HepG2 (cell line): ENCODE measurements around the gene ZSCAN31. TPM values are rescaled to one million over a fixed set of nuclear protein-coding genes. Genes with fewer than 3 reads are reported as not detected.

Experiments used
- AGO2 ChIP-seq: fragments of 200-400 bp; formaldehyde crosslinking; optimal IDR thresholded peaks from 2 replicates; pipeline ENCODE3; 2017; ENCODE audit warnings: mild to moderate bottlenecking, low read depth, low read length, moderate library complexity
- ARID3A ChIP-seq: IDR thresholded peaks from 2 replicates; pipeline ENCODE4 v1.6.1; 2012; ENCODE audit warnings: low read depth, low read length, improper control_type of control experiment
- ASH2L ChIP-seq: fragments of 300-600, 200-600 bp; sonication (generic); IDR thresholded peaks from 2 replicates; pipeline ENCODE4 v1.7.0; 2017; ENCODE audit warnings: low read depth, mild to moderate bottlenecking, moderate library complexity, mixed read lengths, low read length; ENCODE audit not compliant: insufficient read length
- BRF2 ChIP-seq: sonication (generic); formaldehyde crosslinking; IDR thresholded peaks from 2 replicates; pipeline ENCODE4 v1.8.1; 2022; ENCODE audit warnings: mild to moderate bottlenecking, missing genetic modification reagents
- HNRNPK ChIP-seq: fragments of 200-400 bp; formaldehyde crosslinking; IDR thresholded peaks from 2 replicates; pipeline ENCODE4 v1.6.1; 2018; ENCODE audit warnings: low read length, low read depth, moderate library complexity, mild to moderate bottlenecking; ENCODE audit not compliant: poor library complexity, severe bottlenecking
- MED1 ChIP-seq: sonication (generic); formaldehyde crosslinking; IDR thresholded peaks from 2 replicates; pipeline ENCODE4 v1.4.0; 2020; ENCODE audit warnings: missing genetic modification reagents
- MED8 ChIP-seq: sonication (generic); formaldehyde crosslinking; IDR thresholded peaks from 2 replicates; pipeline ENCODE4 v1.8.1; 2023; ENCODE audit warnings: mild to moderate bottlenecking, missing genetic modification reagents; ENCODE audit not compliant: insufficient replicate concordance
- MIER2 ChIP-seq: IDR thresholded peaks from 2 replicates; pipeline ENCODE4 v1.6.1; 2016; ENCODE audit warnings: missing biosample characterization, missing genetic modification reagents
- SRF ChIP-seq: IDR thresholded peaks from 2 replicates; pipeline ENCODE4 v1.6.1; 2011; ENCODE audit warnings: mild to moderate bottlenecking, low read depth, low read length, moderate library complexity
- TOPORS ChIP-seq: sonication (generic); formaldehyde crosslinking; IDR thresholded peaks from 2 replicates; pipeline ENCODE4 v1.8.0; 2023; ENCODE audit warnings: mild to moderate bottlenecking, missing genetic modification reagents
- ZHX1 ChIP-seq: sonication (generic); formaldehyde crosslinking; IDR thresholded peaks from 2 replicates; pipeline ENCODE4 v1.8.1; 2022; ENCODE audit warnings: low read depth, mild to moderate bottlenecking, missing genetic modification reagents
- ZNF263 ChIP-seq: sonication (generic); formaldehyde crosslinking; IDR thresholded peaks from 2 replicates; pipeline ENCODE4 v1.4.0; 2020; ENCODE audit warnings: missing genetic modification reagents
- ZNF281 ChIP-seq: sonication (generic); formaldehyde crosslinking; IDR thresholded peaks from 2 replicates; pipeline ENCODE4 v1.4.0; 2020; ENCODE audit warnings: missing genetic modification reagents, borderline replicate concordance
- ZNF296 ChIP-seq: sonication (generic); formaldehyde crosslinking; conservative IDR thresholded peaks from 2 replicates; pipeline ENCODE4 v1.5.0; 2020; ENCODE audit warnings: mild to moderate bottlenecking, missing genetic modification reagents
- ZNF350 ChIP-seq: sonication (generic); formaldehyde crosslinking; IDR thresholded peaks from 2 replicates; pipeline ENCODE4 v1.4.0; 2020; ENCODE audit warnings: mild to moderate bottlenecking, low read depth, missing genetic modification reagents, borderline replicate concordance
- ZNF382 ChIP-seq: sonication (generic); formaldehyde crosslinking; IDR thresholded peaks from 2 replicates; pipeline ENCODE4 v1.5.0; 2020; ENCODE audit warnings: missing genetic modification reagents, mild to moderate bottlenecking, borderline replicate concordance
- ZNF383 ChIP-seq: sonication (generic); formaldehyde crosslinking; IDR thresholded peaks from 2 replicates; pipeline ENCODE4 v1.4.0; 2020; ENCODE audit warnings: missing genetic modification reagents, mild to moderate bottlenecking, borderline replicate concordance
- ZNF563 ChIP-seq: sonication (generic); formaldehyde crosslinking; IDR thresholded peaks from 2 replicates; pipeline ENCODE4 v1.8.0; 2022; ENCODE audit warnings: mild to moderate bottlenecking, moderate library complexity, missing genetic modification reagents
- ZNF749 ChIP-seq: sonication (generic); formaldehyde crosslinking; IDR thresholded peaks from 2 replicates; pipeline ENCODE4 v1.8.0; 2022; ENCODE audit warnings: mild to moderate bottlenecking, missing genetic modification reagents, moderate library complexity, borderline replicate concordance
- polyA plus RNA-seq, 8 experiments: library from polyadenylated mRNA; depleted of rRNA in 3 of 8; stranded (reverse) in 7 of 8; unstranded in 1 of 8; fragments of >200 nt; fragmentation: Illumina TruSeq in 4 of 8; extraction: Trizol in 4 of 8; gene quantifications; 2 replicates each; pipeline versions ENCODE4 v1.2.1 to v1.2.3, GENCODE V29; 2011 to 2016; ENCODE audit warnings: low read depth in 4 of 8, missing spikeins in 1 of 8, mixed read lengths in 1 of 8; ENCODE audit not compliant: insufficient read depth in 1 of 8
- total RNA-seq, 5 experiments: library from RNA; depleted of rRNA; stranded (reverse); fragments of >200 nt; fragmentation: Illumina TruSeq; extraction: Trizol; gene quantifications; 2 replicates each; pipeline ENCODE4 v1.2.3, GENCODE V29; 2016; ENCODE audit warnings: low read depth in 1 of 5

ZSCAN31 gene
- total and polyA plus RNA-seq, 2 of the 13 experiments (the other 11 are each of a cell fraction or from before 2014, with no cell fraction given) = 5.3 to 6.2 TPM

- TF ChIP-seq ZNF263 (CRISPR knock-in tag) = no peak
- no peak for TF ChIP-seq AGO2
- no peak for TF ChIP-seq ZNF382 (CRISPR knock-in tag)
- TF ChIP-seq ZHX1 (CRISPR knock-in tag) = no peak
- TF ChIP-seq ARID3A = no peak; the same call in 1 of the 2 replicates
- TF ChIP-seq ASH2L = peak; percentile 95
- no peak for TF ChIP-seq SRF
- no peak for TF ChIP-seq HNRNPK
- TF ChIP-seq MED8 (CRISPR knock-in tag) = no peak
- TF ChIP-seq MED1 = peak; percentile 29; the same call in 1 of the 2 replicates
- peak; percentile 46; the same call in 1 of the 2 replicates for TF ChIP-seq MIER2 (CRISPR knock-in tag)
- peak; percentile 48; the same call in 1 of the 2 replicates for TF ChIP-seq ZNF350
- no peak for TF ChIP-seq ZNF296 (CRISPR knock-in tag)
- TF ChIP-seq ZNF563 (CRISPR knock-in tag) = no peak
- TF ChIP-seq ZNF749 (CRISPR knock-in tag) = no peak
- no peak for TF ChIP-seq ZNF281 (CRISPR knock-in tag)
- no peak for TF ChIP-seq ZNF383
- TF ChIP-seq BRF2 (CRISPR knock-in tag) = no peak
- peak; percentile 33 for TF ChIP-seq TOPORS (CRISPR knock-in tag)
Observed at GRCh38 chr6:28355743-28356665, 20.1 kb upstream of the ZSCAN31 start (continued).
